Measurements from ENCODE around the gene ABCA13.

Gene ABCA13

GRCh38 chr7:48300301-48300700 lies 129.0 kb downstream of the ABCA13 start:
- no peak for DNase-seq

GRCh38 chr7:48301201-48301600 lies 129.9 kb downstream of the ABCA13 start:
- no peak for DNase-seq

DNA sequence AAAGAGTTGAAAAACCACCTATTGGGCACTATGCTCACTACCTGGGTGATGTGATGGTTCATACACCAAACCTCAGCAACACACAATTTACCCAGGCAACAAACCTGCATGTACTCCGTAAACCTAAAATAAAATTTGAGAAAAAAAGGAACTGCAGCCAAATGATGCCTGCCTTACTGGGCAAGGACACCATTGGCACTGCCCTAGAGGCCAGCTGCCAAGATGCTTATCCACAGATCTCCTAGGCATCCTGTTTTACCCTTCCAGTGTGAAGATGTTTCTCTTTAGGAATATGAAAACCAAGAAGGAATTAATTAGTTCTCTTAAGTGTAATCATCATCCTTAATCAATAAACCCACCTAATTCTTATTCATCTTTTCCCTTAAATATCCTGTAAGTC lies 133.4 kb downstream of the ABCA13 start:
- no peak for DNase-seq

GRCh38 chr7:48305661-48306060 lies 134.4 kb downstream of the ABCA13 start:
- DNase-seq = no peak

- DNase-seq = no peak
These were observed 135.9 kb downstream of the ABCA13 start for GRCh38 chr7:48307041-48307714.

GRCh38 chr7:48309720-48310119 lies 138.5 kb downstream of the ABCA13 start:
- no peak for DNase-seq

GRCh38 chr7:48311464-48312100 lies 140.3 kb downstream of the ABCA13 start:
- DNase-seq = no peak

DNA sequence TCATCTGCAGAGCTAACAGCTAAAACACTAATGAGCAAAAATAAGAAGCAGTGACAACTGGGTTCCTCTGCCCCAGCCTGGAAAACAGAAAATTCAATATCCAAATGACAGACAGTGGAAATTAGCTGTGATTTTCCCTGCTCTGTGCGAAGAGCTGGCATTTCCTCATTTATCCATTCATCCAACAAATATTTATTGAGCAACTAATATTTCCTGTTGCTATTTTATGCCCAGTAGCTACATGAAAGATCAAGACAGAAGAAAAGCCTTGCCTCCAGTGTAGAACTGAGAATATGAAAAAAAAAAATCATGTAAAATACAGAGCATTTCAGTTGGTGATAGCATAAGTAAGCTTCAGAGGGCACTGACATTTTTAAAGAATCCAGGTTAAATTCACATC lies 140.9 kb downstream of the ABCA13 start:
- DNase-seq = no peak

DNA sequence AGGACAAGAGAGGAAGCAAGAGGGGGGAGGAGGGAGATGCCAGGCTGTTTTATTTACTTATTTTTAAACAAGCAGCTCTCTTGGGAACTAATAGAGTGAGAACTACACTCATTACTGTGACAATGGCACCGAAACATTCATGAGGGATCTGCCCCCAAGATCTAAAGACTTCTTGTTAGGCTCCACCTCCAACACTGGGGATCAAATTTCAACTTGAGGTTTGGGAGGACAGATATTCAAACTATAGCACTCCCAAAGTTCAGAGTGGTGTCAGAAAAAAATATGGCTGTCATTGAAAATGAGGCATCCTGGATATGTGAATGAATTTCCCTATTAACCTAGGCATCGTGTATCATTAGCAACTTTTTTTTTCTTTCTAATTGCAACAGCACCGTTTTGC lies 145.5 kb downstream of the ABCA13 start:
- no peak for DNase-seq

DNA sequence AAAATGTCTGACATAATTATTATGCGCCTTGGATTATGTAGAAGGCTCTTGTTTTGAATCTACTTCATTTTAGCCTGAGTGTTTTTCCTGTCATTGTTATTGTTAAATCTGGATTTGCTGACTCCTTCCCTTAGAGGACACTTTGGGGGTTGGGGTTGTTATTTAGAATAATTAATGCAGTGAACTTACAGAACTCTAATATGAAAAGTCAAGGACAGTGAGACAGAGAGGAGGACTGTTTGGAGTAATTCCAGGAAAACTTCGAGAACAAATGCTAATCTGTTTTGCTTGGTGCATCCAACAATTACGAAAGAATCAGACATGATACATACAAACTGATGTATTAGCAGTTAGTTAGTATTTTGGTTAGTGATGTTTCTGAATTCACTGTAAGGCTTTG lies 146.1 kb downstream of the ABCA13 start:
- DNase-seq = no peak

DNA sequence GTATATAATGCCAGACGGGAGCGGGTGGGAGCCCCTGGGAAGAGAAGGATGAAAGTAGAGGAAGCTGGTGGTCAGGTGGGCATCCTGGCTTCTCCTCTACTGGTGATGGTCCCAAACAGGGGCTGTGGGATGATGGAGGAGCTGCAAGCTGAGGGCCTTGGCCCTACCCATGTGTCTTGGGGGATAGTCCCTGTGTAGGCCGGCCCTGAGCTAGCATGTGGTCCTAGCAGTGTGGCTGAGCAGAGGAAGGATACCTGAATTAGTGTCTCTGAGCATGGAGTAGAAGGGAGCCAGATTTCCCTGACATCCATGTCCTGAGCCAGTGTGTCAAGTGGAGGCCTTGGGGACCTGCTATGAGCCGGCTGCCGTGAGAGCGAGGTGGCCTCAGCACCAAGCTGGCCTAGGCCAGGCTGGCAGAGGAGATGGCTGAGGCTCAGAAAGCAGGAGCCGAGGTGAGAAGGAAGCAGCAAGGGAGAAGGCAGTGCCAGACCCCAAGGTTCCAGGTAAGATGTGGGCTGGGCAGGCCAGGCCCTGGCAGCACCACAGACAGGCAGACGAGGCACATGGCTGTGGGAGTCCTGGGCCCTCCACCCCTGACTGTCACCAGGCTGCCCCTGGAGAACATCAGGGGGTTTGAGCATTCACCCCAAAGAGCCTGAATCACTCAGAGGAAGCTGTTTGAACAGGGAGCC lies 150.2 kb downstream of the ABCA13 start:
- DNase-seq = no peak

GRCh38 chr7:48337012-48337621 lies 165.9 kb downstream of the ABCA13 start:
- DNase-seq = no peak

DNA sequence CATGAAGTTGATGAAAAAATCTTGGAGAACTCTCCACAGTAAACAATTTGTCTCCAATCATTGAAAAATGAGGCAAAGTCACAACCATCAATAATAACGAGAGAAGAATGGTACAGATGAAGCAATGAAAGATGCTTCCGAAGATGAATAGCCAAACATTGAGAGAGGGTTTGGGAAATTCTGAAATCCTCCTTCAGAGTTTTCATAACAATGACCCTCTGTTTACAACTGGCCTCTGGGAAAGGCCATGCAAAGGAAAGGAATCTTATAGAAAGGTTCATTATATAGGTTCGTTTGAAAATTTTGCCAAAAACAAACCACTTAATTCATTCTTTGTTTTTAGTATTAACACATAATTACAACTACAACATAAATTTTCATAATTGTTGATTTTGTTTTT lies 166.5 kb downstream of the ABCA13 start:
- DNase-seq = no peak

- no peak for DNase-seq
These were observed 176.1 kb downstream of the ABCA13 start for GRCh38 chr7:48347230-48347825.

- no peak for DNase-seq
These were observed 179.3 kb downstream of the ABCA13 start for GRCh38 chr7:48350515-48350914.

DNA sequence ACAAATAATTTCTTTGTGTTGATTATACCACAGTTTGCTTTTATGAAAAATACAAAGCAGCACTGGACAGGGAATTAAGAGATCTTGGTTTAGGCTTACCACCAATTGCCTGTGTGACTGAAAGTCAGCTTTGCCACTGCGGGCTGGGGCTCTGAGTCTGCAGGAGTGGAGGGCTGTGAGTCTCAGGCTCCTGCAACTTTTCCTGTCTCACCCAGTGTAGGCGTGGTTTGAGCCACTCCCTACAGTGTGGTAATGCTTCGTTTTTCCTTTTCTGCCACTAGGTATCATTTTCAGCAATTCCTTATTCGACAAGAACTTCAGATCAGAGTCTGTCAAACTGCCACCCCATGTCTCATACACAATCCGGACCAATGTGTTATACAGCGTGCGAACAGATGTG lies 180.6 kb downstream of the ABCA13 start:
- DNase-seq = no peak

DNA sequence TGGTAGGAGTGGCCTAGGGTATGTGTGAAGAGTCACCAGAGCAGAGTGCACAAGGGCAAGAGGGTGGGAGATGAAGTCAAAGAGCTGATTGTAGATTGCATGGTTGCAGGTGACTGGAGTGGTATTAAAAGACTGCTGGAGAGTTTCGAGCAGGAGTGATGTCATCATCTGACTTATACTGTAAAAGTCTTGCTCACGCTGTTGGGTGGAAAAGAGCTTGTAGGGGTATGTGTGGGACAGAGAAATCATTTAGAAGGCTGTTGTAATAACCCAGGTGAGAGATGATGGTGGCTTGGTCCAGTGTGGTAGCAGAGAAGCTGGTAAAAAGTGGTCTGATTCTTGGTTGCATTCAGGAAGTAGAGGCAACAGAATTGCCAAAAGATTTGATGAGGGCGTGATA lies 184.1 kb downstream of the ABCA13 start:
- no peak for DNase-seq

DNA sequence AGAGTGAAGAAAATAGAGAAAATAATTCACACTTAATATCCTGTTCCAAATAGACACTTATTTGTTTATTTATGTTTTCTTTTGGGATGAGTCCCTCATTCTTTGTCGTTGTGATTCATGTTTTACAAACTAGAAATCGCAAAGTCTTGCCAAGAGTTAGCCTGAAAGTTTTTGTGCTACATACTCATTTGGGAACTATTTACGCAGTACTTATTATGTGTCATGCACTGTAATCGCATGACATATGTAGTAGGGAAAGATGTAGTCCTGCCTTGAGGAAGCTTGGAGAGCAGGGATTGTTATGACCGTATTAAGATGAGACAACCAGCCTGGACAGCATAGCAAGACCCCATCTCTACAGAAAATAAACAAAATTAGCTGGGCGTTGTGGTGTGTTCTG lies 189.3 kb downstream of the ABCA13 start:
- no peak for DNase-seq

DNA sequence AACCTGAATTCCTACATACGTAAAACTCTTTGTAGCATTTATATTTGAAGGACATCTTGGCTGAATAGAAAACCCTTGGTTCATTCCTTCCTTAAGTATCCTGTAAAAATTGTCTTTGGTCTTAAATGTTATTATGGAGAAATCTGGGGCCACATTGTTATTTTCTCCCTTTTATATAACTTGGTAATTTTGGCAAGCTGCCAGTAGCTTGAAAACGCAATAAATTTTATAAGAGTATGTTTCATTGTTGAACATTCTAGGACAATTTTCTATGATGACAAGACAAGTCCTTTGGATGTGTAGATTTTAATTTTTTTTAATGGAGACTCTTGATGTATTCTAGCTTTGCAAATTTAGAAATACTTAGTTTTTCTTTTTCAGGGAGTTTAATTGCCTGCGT lies 191.9 kb downstream of the ABCA13 start:
- DNase-seq = no peak

- DNase-seq = no peak
These were observed 193.8 kb downstream of the ABCA13 start for GRCh38 chr7:48365010-48365409.

- no peak for DNase-seq
These were observed 194.8 kb downstream of the ABCA13 start for GRCh38 chr7:48366096-48366495.

- no peak for DNase-seq
These were observed 205.0 kb downstream of the ABCA13 start for GRCh38 chr7:48376263-48376662.

- DNase-seq = no peak
These were observed 209.7 kb downstream of the ABCA13 start for GRCh38 chr7:48380921-48381320.

- DNase-seq = no peak
These were observed 210.3 kb downstream of the ABCA13 start for GRCh38 chr7:48381571-48381970.

All from NCI-H1436 treated with DMSO at 0.1 percent for 48 hours (cell line).